K562 (cell line): Measurements from ENCODE around the gene ACOT7. TPM values are rescaled to one million over a fixed set of nuclear protein-coding genes. Genes with fewer than 3 reads are reported as not detected.

Experiments
- ATAC-seq: fragments of 200-7000 bp; cut with Tn5 transposase; 3 replicates; pipeline ENCODE4 v1.9.1; 2020; ENCODE audit warnings: moderate library complexity
- BruUV-seq: library from RNA; stranded (reverse); fragments of 400-500 nt; replicated peaks from 2 replicates; lab custom pipeline; 2021; lab: Mats Ljungman, UMichigan
- CTCF ChIA-PET: fragments of 300-600 bp; formaldehyde crosslinking; extraction: SDS; loops from one replicate; lab custom pipeline; 2021; ENCODE audit warnings: low intra/inter-chr PET ratio; lab: Yijun Ruan, JAX
- POLR2A ChIA-PET: fragments of 300-600, 350-650 bp; sonication (Branson Sonifier 250); formaldehyde crosslinking; extraction: SDS; loops from one replicate; lab custom pipeline; 2021; ENCODE audit warnings: antibody characterized with exemption, inconsistent platforms; lab: Yijun Ruan, JAX
- DNase-seq, 4 experiments: peaks; one replicate each; pipeline versions ENCODE4 v3.0.0 to v3.0.0-alpha.2; 2011 to 2018; ENCODE audit warnings: low spot score in 3 of 4, mixed read lengths in 3 of 4; ENCODE audit errors: extremely low read depth in 1 of 4
- FAIRE-seq: peaks from 2 replicates; lab custom pipeline; 2011; peaks lifted over from hg19 to GRCh38; lab: Jason Lieb, UNC
- H2AFZ ChIP-seq: 2 replicates; pipeline ENCODE4 v1.6.0; 2011; ENCODE audit warnings: low read depth, low read length, control low read depth, inconsistent platforms
- H3K27ac ChIP-seq: fragments of 200-600 bp; 3 replicates; pipeline ENCODE4 v1.8.0; 2011; ENCODE audit warnings: low read depth, mild to moderate bottlenecking, control low read depth, inconsistent platforms, low read length, moderate library complexity, mixed read lengths; ENCODE audit errors: extremely low read depth
- H3K27me3 ChIP-seq, 2 experiments: fragments of 300-600 bp in 1 of 2; 2 replicates in 1 of 2; 3 replicates in 1 of 2; pipeline versions ENCODE4 v1.6.0 to v1.8.0; 2011; ENCODE audit warnings: inconsistent platforms in 2 of 2, low read length in 2 of 2, mild to moderate bottlenecking in 1 of 2, mixed read lengths in 1 of 2, moderate library complexity in 1 of 2; ENCODE audit not compliant: control insufficient read depth in 2 of 2, insufficient read depth in 2 of 2
- H3K36me3 ChIP-seq: fragments of 300-600 bp; 3 replicates; pipeline ENCODE4 v1.8.0; 2011; ENCODE audit warnings: mild to moderate bottlenecking, low read length, inconsistent platforms; ENCODE audit not compliant: control insufficient read depth, insufficient read depth
- H3K4me1 ChIP-seq, 2 experiments: fragments of 200-600 bp in 1 of 2; replicated peaks in 1 of 2; 2 replicates in 1 of 2; 3 replicates in 1 of 2; pipeline versions ENCODE4 v1.5.1 to v1.8.0; 2011; ENCODE audit warnings: inconsistent platforms in 2 of 2, low read length in 2 of 2, mild to moderate bottlenecking in 1 of 2, mixed read lengths in 1 of 2, moderate library complexity in 1 of 2; ENCODE audit not compliant: control insufficient read depth in 2 of 2, insufficient read depth in 2 of 2
- H3K4me2 ChIP-seq: 2 replicates; pipeline ENCODE4 v1.6.1; 2011; ENCODE audit warnings: low read length, control low read depth, inconsistent platforms, mixed read lengths; ENCODE audit not compliant: insufficient read depth
- H3K4me3 ChIP-seq: fragments of 200-600 bp; sonication (generic), shearing (Covaris generic); 2 replicates; pipeline ENCODE4 v1.5.1; 2016; ENCODE audit warnings: control low read depth, inconsistent platforms
- H3K79me2 ChIP-seq: fragments of 200-600 bp; 3 replicates; pipeline ENCODE4 v1.8.0; 2011; ENCODE audit warnings: low read length, inconsistent platforms; ENCODE audit not compliant: control insufficient read depth, insufficient read depth
- H3K9ac ChIP-seq, 2 experiments: 2 replicates each; pipeline versions ENCODE4 v1.6.0 to v1.6.1; 2011; ENCODE audit warnings: low read depth in 2 of 2, low read length in 2 of 2, control low read depth in 1 of 2, inconsistent platforms in 1 of 2, mild to moderate bottlenecking in 1 of 2, mixed read lengths in 1 of 2; ENCODE audit not compliant: insufficient read depth in 1 of 2
- H3K9me1 ChIP-seq: one replicate; pipeline ENCODE4 v1.6.0; 2011; ENCODE audit warnings: inconsistent platforms, mild to moderate bottlenecking, low read length, moderate library complexity; ENCODE audit not compliant: control insufficient read depth, insufficient read depth
- H3K9me3 ChIP-seq: replicated peaks from 2 replicates; pipeline ENCODE4 v1.5.1; 2011; ENCODE audit warnings: low read depth, low read length, inconsistent platforms; ENCODE audit not compliant: control insufficient read depth, insufficient read depth
- H4K20me1 ChIP-seq: replicated peaks from 2 replicates; pipeline ENCODE4 v1.6.1; 2011; ENCODE audit warnings: low read length, inconsistent platforms, mixed read lengths; ENCODE audit not compliant: control insufficient read depth, insufficient read depth
- BHLHE40 ChIP-seq: IDR thresholded peaks from 2 replicates; pipeline ENCODE4 v1.6.1; 2011; ENCODE audit warnings: low read length, improper control_type of control experiment
- BMI1 ChIP-seq: fragments of 150-350 bp; IDR thresholded peaks from 2 replicates; pipeline ENCODE4 v1.6.1; 2014; ENCODE audit warnings: low read length
- BRCA1 ChIP-seq, 2 experiments: fragments of 450-650 bp in 1 of 2; sonication (generic) in 1 of 2; formaldehyde crosslinking in 1 of 2; IDR thresholded peaks; 2 replicates each; pipeline versions ENCODE4 v1.5.0 to v1.6.1; 2017 to 2020; ENCODE audit warnings: mild to moderate bottlenecking in 1 of 2, missing genetic modification reagents in 1 of 2
- CTBP1 ChIP-seq: fragments of 450-650 bp; IDR thresholded peaks from 2 replicates; pipeline ENCODE4 v1.6.1; 2016; ENCODE audit warnings: borderline replicate concordance
- KHSRP ChIP-seq: fragments of 450-650 bp; IDR thresholded peaks from 2 replicates; pipeline ENCODE4 v1.6.1; 2017
- MEIS2 ChIP-seq: fragments of 450-650 bp; IDR thresholded peaks from 2 replicates; pipeline ENCODE4 v1.6.1; 2014; ENCODE audit warnings: mild to moderate bottlenecking; ENCODE audit not compliant: partially characterized antibody
- POLR2G ChIP-seq: fragments of 200-400 bp; formaldehyde crosslinking; IDR thresholded peaks from 2 replicates; pipeline ENCODE4 v1.6.1; 2017; ENCODE audit warnings: low read depth, mild to moderate bottlenecking, antibody characterized with exemption, low read length, moderate library complexity
- PPARD ChIP-seq: fragments of 250-450 bp; sonication (Bioruptor Pico); IDR thresholded peaks from 2 replicates; pipeline ENCODE4 v1.8.0; 2022; ENCODE audit warnings: inconsistent platforms, mild to moderate bottlenecking, moderate library complexity
- RAD21 ChIP-seq, 2 experiments: fragments of 250-450 bp in 1 of 2; fragments of 450-650 bp in 1 of 2; sonication (Bioruptor Pico) in 1 of 2; formaldehyde crosslinking in 1 of 2; IDR thresholded peaks in 1 of 2; conservative IDR thresholded peaks in 1 of 2; 2 replicates each; pipeline versions ENCODE4 v1.4.0 to v1.8.0; 2020 to 2022; ENCODE audit warnings: mild to moderate bottlenecking in 2 of 2, moderate library complexity in 1 of 2
- RBFOX2 ChIP-seq: fragments of 200-400 bp; formaldehyde crosslinking; IDR thresholded peaks from 2 replicates; pipeline ENCODE4 v1.6.1; 2017; ENCODE audit warnings: low read depth, mild to moderate bottlenecking, low read length, moderate library complexity
- RNF2 ChIP-seq: sonication (generic); IDR thresholded peaks from 2 replicates; pipeline ENCODE4 v1.6.1; 2016
- UBTF ChIP-seq, 2 experiments: IDR thresholded peaks; 2 replicates each; pipeline ENCODE4 v1.6.1; 2012; ENCODE audit warnings: improper control_type of control experiment in 2 of 2, low read depth in 2 of 2, low read length in 2 of 2, borderline replicate concordance in 1 of 2
- ZNF12 ChIP-seq: sonication (generic); formaldehyde crosslinking; IDR thresholded peaks from 2 replicates; pipeline ENCODE4 v1.4.0; 2020; ENCODE audit warnings: mild to moderate bottlenecking, missing genetic modification reagents
- ZNF175 ChIP-seq: fragments of 200-800 bp; sonication (Bioruptor generic); IDR thresholded peaks from 2 replicates; pipeline ENCODE4 v1.6.1; 2016; ENCODE audit warnings: low read depth, mild to moderate bottlenecking, missing genetic modification characterization, missing compliant biosample characterization
- ZNF197 ChIP-seq: fragments of 200-800 bp; sonication (Bioruptor generic); IDR thresholded peaks from 2 replicates; pipeline ENCODE4 v1.6.1; 2016; ENCODE audit warnings: low read depth, missing genetic modification characterization, missing compliant biosample characterization
- WGBS: fragments of 100-300 bp; shearing (Covaris generic); methylation state at CpG from one replicate; pipeline ENCODE4 v1.1.6; 2016; ENCODE audit warnings: low coverage, mixed read lengths; ENCODE audit not compliant: insufficient coverage; ENCODE audit errors: missing lambda C conversion rate; 5-methylcytosine and 5-hydroxymethylcytosine counted together
- in situ Hi-C: fragments of 300-500 bp; cut with MboI; formaldehyde crosslinking; loops from 4 replicates; pipeline ENCODE4 v1.15.0; 2018; ENCODE audit warnings: inconsistent platforms, mixed read lengths
- intact Hi-C: fragments of 100-400 bp; cut with micrococcal nuclease; formaldehyde crosslinking; loops from 2 replicates; pipeline ENCODE4 v1.14.2; 2022
- polyA plus RNA-seq, 8 experiments: library from polyadenylated mRNA; depleted of rRNA in 4 of 8; stranded (reverse) in 5 of 8; unstranded in 3 of 8; fragments of >200 nt; fragmentation: Nextera tagmentation in 2 of 8; fragmentation: Illumina TruSeq in 1 of 8; extraction: Ambion mirVana in 2 of 8; extraction: Trizol in 1 of 8; gene quantifications; 2 replicates each; pipeline versions ENCODE4 v1.2.1 to v1.2.3, GENCODE V29; 2011 to 2014; ENCODE audit warnings: inconsistent platforms in 1 of 8, missing spikeins in 1 of 8
- total RNA-seq, 7 experiments: library from RNA; depleted of rRNA in 6 of 7; stranded (reverse); fragments of >200 nt in 6 of 7; fragmentation: Illumina TruSeq in 2 of 7; extraction: Trizol in 2 of 7; gene quantifications; 2 replicates each; pipeline versions ENCODE4 v1.2.1 to v1.2.3, GENCODE V29; 2011 to 2021; ENCODE audit warnings: low replicate concordance in 1 of 7

The ACOT7 gene
- total and polyA plus RNA-seq, 9 of the 15 experiments (the other 6 are each of a cell fraction or from before 2014, with no cell fraction given), result 7.0 to 92.6 (median 37.2) TPM

- Histone ChIP-seq H4K20me1 (peaks cover 3% of the 10 kb centered on the region; the same call in 1 of the 2 replicates), H3K27ac (no peak overlapping the region), H3K9me1 (no peaks in the 10 kb centered on the region), H3K79me2 (no peaks in the 10 kb centered on the region), H3K4me3 (no peak overlapping the region), H2AFZ (no peak overlapping the region), H3K9ac (peak overlapping the region in 1 of 2 experiments; percentile 11; a peak in 1 of 4 replicates), H3K36me3 (no peaks in the 10 kb centered on the region), H3K4me1 (peaks cover 5 to 52% of the 10 kb centered on the region in 2 experiments; a peak in 4 of 5 replicates), H3K4me2 (no peak overlapping the region), H3K27me3 (no peaks in the 10 kb centered on the region; a peak in 1 of 5 replicates), H3K9me3 (no peaks in the 10 kb centered on the region)
- FAIRE-seq (no peak), DNase-seq (no peak), ATAC-seq (no peak)
- POLR2A ChIA-PET, result interaction anchor here (0.6 kb wide), 1 partner anchor 15 kb away, joined by 3 read pairs; no protein-coding TSS in a partner anchor
- no peak for TF ChIP-seq BHLHE40
- no peak for TF ChIP-seq UBTF (IDR thresholded peaks at IDR 0.05; ENCODE audit: borderline replicate concordance in 1 of 2, low read depth in 2 of 2, low read length in 2 of 2)
- TF ChIP-seq BRCA1 (IDR thresholded peaks at IDR 0.05), result no peak
- TF ChIP-seq BRCA1 (CRISPR knock-in tag; IDR thresholded peaks at IDR 0.05), result no peak
- no peak for TF ChIP-seq BMI1
- no peak for TF ChIP-seq RBFOX2
- TF ChIP-seq ZNF175, result no peak
- no peak for TF ChIP-seq PPARD (CRISPR knock-in tag)
- TF ChIP-seq POLR2G, result no peak
- no peak for TF ChIP-seq RNF2
- TF ChIP-seq ZNF197, result no peak
- no peak for TF ChIP-seq RAD21 (CRISPR knock-in tag; conservative IDR thresholded peaks at IDR 0.05 in 1 of 2, IDR thresholded peaks at IDR 0.05 in 1 of 2)
- TF ChIP-seq MEIS2, result no peak
- no peak for TF ChIP-seq KHSRP
- TF ChIP-seq ZNF12 (CRISPR knock-in tag), result no peak
- TF ChIP-seq CTBP1, result no peak
- in situ Hi-C loops, result no loop called here
- no TSS peak for BruUV-seq
- WGBS, result 85% methylated on average over 27 of the region's 31 CpGs
- intact Hi-C loops, result loop anchor here (2.0 kb wide), 1 partner anchor 33 kb away; no protein-coding TSS in a partner anchor
- CTCF ChIA-PET, result interaction anchor here (1.5 to 2.5 kb wide), 4 partner anchors 12 to 63 kb away, joined by 6 to 20 read pairs (median 8); no protein-coding TSS in a partner anchor
These were observed 113.8 kb downstream of the ACOT7 start for GRCh38 chr1:6279613-6280383.
